SU-DHL-6 (cell line): ENCODE results near the gene C8G.

Experiments used
- H2AFZ ChIP-seq: fragments of 200-600 bp; sonication (generic); 2 replicates; pipeline ENCODE4 v1.6.1; 2014; ENCODE audit warnings: low read depth, mild to moderate bottlenecking, moderate library complexity, mixed read lengths, antibody characterized with exemption, low read length; ENCODE audit not compliant: severe bottlenecking
- H3F3A ChIP-seq: fragments of 200-600 bp; shearing (Covaris generic); 2 replicates; pipeline ENCODE4 v1.6.0; 2016; ENCODE audit warnings: antibody characterized with exemption, mild to moderate bottlenecking; ENCODE audit not compliant: insufficient read depth
- H3K27ac ChIP-seq: fragments of 200-600 bp; sonication (generic); 2 replicates; pipeline ENCODE4 v1.5.1; 2016; ENCODE audit warnings: low read depth, mild to moderate bottlenecking, low read length, moderate library complexity, mixed read lengths
- H3K27me3 ChIP-seq: fragments of 200-600 bp; sonication (generic), shearing (Covaris generic); 2 replicates; pipeline ENCODE4 v1.6.0; 2014; ENCODE audit warnings: mild to moderate bottlenecking, low read length
- H3K36me3 ChIP-seq: fragments of 200-600 bp; sonication (generic); 2 replicates; pipeline ENCODE4 v1.6.1; 2014; ENCODE audit warnings: mild to moderate bottlenecking, low read length, mixed read lengths
- H3K4me2 ChIP-seq: fragments of 300-600, 200-600 bp; shearing (Covaris generic), sonication (generic); 2 replicates; pipeline ENCODE4 v1.6.0; 2014; ENCODE audit warnings: low read length, low read depth, mild to moderate bottlenecking; ENCODE audit not compliant: poor library complexity, severe bottlenecking
- H3K4me3 ChIP-seq: fragments of 200-600 bp; sonication (generic); 2 replicates; pipeline ENCODE4 v1.5.1; 2014; ENCODE audit warnings: antibody characterized with exemption, low read length, mild to moderate bottlenecking, mixed read lengths; ENCODE audit not compliant: insufficient read depth, poor library complexity, severe bottlenecking
- H3K79me2 ChIP-seq: fragments of 200-600 bp; sonication (generic); 2 replicates; pipeline ENCODE4 v1.6.1; 2014; ENCODE audit warnings: mild to moderate bottlenecking, low read length, moderate library complexity; ENCODE audit not compliant: insufficient read depth
- H3K9ac ChIP-seq: fragments of 200-600 bp; sonication (generic); 2 replicates; pipeline ENCODE4 v1.7.0; 2014; ENCODE audit warnings: mild to moderate bottlenecking, low read length
- H3K9me2 ChIP-seq: fragments of 200-600 bp; sonication (generic); replicated peaks from 2 replicates; pipeline ENCODE4 v1.6.1; 2014; ENCODE audit warnings: low read length; ENCODE audit not compliant: insufficient read depth
- H3K9me3 ChIP-seq: fragments of 200-600 bp; sonication (generic); 2 replicates; pipeline ENCODE4 v1.6.1; 2014; ENCODE audit warnings: low read length, mixed read lengths; ENCODE audit not compliant: insufficient read depth
- H4K20me1 ChIP-seq: fragments of 200-600 bp; sonication (generic); 2 replicates; pipeline ENCODE4 v1.6.1; 2014; ENCODE audit warnings: low read depth, mild to moderate bottlenecking, antibody characterized with exemption, low read length, moderate library complexity, mixed read lengths
- EZH2phosphoT487 ChIP-seq: fragments of 200-600 bp; sonication (generic), shearing (Covaris generic); conservative IDR thresholded peaks from 2 replicates; pipeline ENCODE4 v1.6.1; 2018; ENCODE audit warnings: mild to moderate bottlenecking, antibody characterized with exemption, low read length, moderate library complexity, mixed read lengths
- TF ChIP-seq, protein P1 (sequence below): fragments of 200-600 bp; sonication (generic); IDR thresholded peaks from one replicate; pipeline ENCODE4 v1.5.1; 2017; ENCODE audit warnings: antibody characterized with exemption, mild to moderate bottlenecking, low read length, moderate library complexity; ENCODE audit not compliant: insufficient read depth, poor library complexity, severe bottlenecking

The C8G gene

GRCh38 chr9:136951541-136952320 is 6.7 kb downstream of the C8G start, which contains the start of gene LCN12:
LCN12 (plus strand) TSS chr9:136952273; CDS start chr9:136952328, 55 bp downstream.
- Histone ChIP-seq H3K9me3 (no peaks in the 10 kb centered on the region), H3K27me3 (no peaks in the 10 kb centered on the region), H3K27ac (no peak within 1 kb of the TSS), H3K4me2 (no peak within 1 kb of the TSS), H4K20me1 (no peaks in the 10 kb centered on the region), H3K79me2 (no peaks in the 10 kb centered on the region), H3K9ac (no peak within 1 kb of the TSS), H3K9me2 (no peaks in the 10 kb centered on the region), H3F3A (no peaks in the 10 kb centered on the region), H3K36me3 (no peaks in the 10 kb centered on the region), H3K4me3 (no peak within 1 kb of the TSS), H2AFZ (no peak within 1 kb of the TSS)
- TF ChIP-seq EZH2phosphoT487 = no peak
- TF ChIP-seq, protein P1, sequence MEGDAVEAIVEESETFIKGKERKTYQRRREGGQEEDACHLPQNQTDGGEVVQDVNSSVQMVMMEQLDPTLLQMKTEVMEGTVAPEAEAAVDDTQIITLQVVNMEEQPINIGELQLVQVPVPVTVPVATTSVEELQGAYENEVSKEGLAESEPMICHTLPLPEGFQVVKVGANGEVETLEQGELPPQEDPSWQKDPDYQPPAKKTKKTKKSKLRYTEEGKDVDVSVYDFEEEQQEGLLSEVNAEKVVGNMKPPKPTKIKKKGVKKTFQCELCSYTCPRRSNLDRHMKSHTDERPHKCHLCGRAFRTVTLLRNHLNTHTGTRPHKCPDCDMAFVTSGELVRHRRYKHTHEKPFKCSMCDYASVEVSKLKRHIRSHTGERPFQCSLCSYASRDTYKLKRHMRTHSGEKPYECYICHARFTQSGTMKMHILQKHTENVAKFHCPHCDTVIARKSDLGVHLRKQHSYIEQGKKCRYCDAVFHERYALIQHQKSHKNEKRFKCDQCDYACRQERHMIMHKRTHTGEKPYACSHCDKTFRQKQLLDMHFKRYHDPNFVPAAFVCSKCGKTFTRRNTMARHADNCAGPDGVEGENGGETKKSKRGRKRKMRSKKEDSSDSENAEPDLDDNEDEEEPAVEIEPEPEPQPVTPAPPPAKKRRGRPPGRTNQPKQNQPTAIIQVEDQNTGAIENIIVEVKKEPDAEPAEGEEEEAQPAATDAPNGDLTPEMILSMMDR = no peak

DNA sequence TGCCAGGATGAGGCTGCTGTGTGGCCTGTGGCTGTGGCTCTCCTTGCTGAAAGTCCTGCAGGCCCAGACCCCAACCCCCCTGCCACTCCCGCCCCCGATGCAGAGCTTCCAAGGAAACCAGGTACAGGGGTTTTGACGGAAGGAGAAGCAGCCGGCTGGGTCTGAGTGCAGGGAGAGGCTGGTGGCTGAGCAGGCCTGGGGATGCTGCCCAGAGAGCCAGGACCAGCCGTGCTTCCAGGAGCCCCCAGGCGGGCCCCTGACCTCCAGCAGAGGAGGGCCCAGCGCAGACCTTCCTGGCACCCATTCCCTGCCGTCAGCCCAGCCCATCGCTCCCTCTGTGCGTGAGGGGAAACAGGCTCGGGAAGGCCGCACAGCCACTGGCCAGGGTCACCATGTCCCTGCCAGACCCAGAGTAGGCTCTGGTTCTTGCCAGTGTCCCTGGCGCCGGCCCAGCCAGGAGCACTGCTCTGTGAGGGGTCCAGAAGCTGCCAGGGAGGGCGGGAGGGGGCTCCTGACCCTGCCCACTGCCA is 7.3 kb downstream of the C8G start:
- no peak overlapping the region for H3K4me2 ChIP-seq
- no peaks in the 10 kb centered on the region for H3K27me3 ChIP-seq
- H3K36me3 ChIP-seq = no peaks in the 10 kb centered on the region
- H3K4me3 ChIP-seq = no peak overlapping the region
- H3K79me2 ChIP-seq = no peaks in the 10 kb centered on the region
- H3K27ac ChIP-seq = no peak overlapping the region
- no peaks in the 10 kb centered on the region for H3F3A ChIP-seq
- TF ChIP-seq, protein P1 = no peak
- no peak for TF ChIP-seq EZH2phosphoT487
- no peaks in the 10 kb centered on the region for H4K20me1 ChIP-seq
- H2AFZ ChIP-seq = no peak overlapping the region
- no peaks in the 10 kb centered on the region for H3K9me3 ChIP-seq
- H3K9ac ChIP-seq = no peak overlapping the region
- no peaks in the 10 kb centered on the region for H3K9me2 ChIP-seq

DNA sequence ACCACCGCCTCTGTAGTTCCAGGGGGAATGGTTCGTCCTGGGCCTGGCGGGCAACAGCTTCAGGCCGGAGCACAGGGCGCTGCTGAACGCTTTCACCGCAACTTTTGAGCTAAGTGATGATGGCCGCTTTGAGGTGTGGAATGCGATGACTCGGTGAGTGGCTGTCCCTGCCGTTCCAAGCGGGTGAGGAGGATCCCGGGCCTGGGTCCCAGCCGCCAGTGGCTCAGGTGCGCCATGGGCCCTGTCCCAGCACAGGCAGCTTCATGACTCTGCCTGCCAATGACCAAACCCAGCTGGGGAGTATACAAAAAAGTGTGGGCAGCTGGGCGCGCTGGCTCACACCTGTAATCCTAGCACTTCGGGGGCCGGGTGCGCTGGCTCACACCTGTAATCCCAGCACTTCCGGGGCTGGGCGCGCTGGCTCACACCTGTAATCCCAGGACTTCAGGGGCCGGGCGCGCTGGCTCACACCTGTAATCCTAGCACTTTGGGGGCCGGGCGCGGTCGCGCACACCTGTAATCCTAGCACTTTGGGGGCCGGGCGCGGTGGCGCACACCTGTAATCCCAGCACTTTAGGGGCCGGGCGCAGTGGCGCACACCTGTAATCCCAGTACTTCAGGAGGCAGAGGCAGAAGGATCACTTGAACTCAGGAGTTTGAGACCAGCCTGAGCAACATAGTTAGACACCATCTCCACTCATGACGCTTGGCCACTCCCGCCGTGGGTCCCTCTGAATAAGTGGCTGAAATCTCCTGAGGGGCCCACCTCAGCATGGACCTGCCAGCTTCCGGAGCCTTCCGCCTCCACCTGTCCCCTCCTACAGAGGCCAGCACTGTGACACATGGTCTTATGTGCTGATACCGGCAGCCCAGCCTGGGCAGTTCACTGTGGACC is 8.1 kb downstream of the C8G start:
- no peak overlapping the region for H3K27ac ChIP-seq
- no peaks in the 10 kb centered on the region for H3K27me3 ChIP-seq
- no peaks in the 10 kb centered on the region for H3K36me3 ChIP-seq
- H3K9me2 ChIP-seq = no peaks in the 10 kb centered on the region
- no peak overlapping the region for H3K9ac ChIP-seq
- no peaks in the 10 kb centered on the region for H4K20me1 ChIP-seq
- no peaks in the 10 kb centered on the region for H3F3A ChIP-seq
- no peak overlapping the region for H3K4me2 ChIP-seq
- H3K4me3 ChIP-seq = no peak overlapping the region
- H3K9me3 ChIP-seq = no peaks in the 10 kb centered on the region
- TF ChIP-seq, protein P1 = no peak
- no peak for TF ChIP-seq EZH2phosphoT487
- no peak overlapping the region for H2AFZ ChIP-seq
- no peaks in the 10 kb centered on the region for H3K79me2 ChIP-seq
